ENCODE results near the gene MGST3. TPM values are rescaled to one million over a fixed set of nuclear protein-coding genes. Genes with fewer than 3 reads are reported as not detected.

MGST3 gene
- total and polyA plus RNA-seq, 2 experiments from 2014 or later = 84.5 to 262 TPM

- Histone ChIP-seq H3K79me2 (replicated peaks; ENCODE audit: insufficient read depth) (no peaks in the 10 kb centered on the region), H3K36me3 (ENCODE audit: insufficient read depth) (peaks cover 43% of the 10 kb centered on the region; the same call in 1 of the 2 replicates), H3K4me3 (no peak overlapping the region), H2AFZ (no peak overlapping the region), H4K20me1 (replicated peaks; ENCODE audit: insufficient read depth) (0 out of 2 replicates have a peak, but pooled peaks cover 4% of the 10 kb centered on the region), H3K4me2 (no peak overlapping the region), H3K27me3 (ENCODE audit: insufficient read depth) (no peaks in the 10 kb centered on the region), H3K9me2 (ENCODE audit: insufficient read depth) (no peaks in the 10 kb centered on the region), H3K4me1 (ENCODE audit: insufficient read depth) (0 out of 2 replicates have a peak, but pooled peaks cover 4% of the 10 kb centered on the region), H3F3A (replicated peaks; ENCODE audit: low read depth) (no peaks in the 10 kb centered on the region), H3K27ac (ENCODE audit: low read depth) (no peak overlapping the region)
- DNase-seq (ENCODE audit: low spot score) (no peak), ATAC-seq (no peak)
- Mint-ChIP-seq H3K9me3 (no peaks in the 10 kb centered on the region), H3K36me3 (ENCODE audit: low read depth) (peaks cover 73% of the 10 kb centered on the region), H3K27me3 (ENCODE audit: insufficient read depth, low read depth, poor library complexity) (no peaks in the 10 kb centered on the region), H3K4me3 (no peak overlapping the region), H3K27ac (no peak overlapping the region; the same call in 1 of the 2 replicates), H3K4me1 (no peaks in the 10 kb centered on the region; the same call in 2 of the 3 replicates)
- no peak for TF ChIP-seq EZH2phosphoT487 (IDR thresholded peaks at IDR 0.05; ENCODE audit: unreplicated experiment)
- TF ChIP-seq ZNF114 (CRISPR knock-in tag; IDR thresholded peaks at IDR 0.05) = no peak
- TF ChIP-seq REST (IDR thresholded peaks at IDR 0.05; ENCODE audit: unreplicated experiment) = no peak
- no peak for TF ChIP-seq JUNB (IDR thresholded peaks at IDR 0.05; ENCODE audit: unreplicated experiment)
- TF ChIP-seq CREB1 (CRISPR knock-in tag; IDR thresholded peaks at IDR 0.05; ENCODE audit: low read depth) = no peak
- no peak for TF ChIP-seq ETS1 (IDR thresholded peaks at IDR 0.05)
- TF ChIP-seq POLR2AphosphoS5 (IDR thresholded peaks at IDR 0.05; ENCODE audit: low read depth) = no peak
- no peak for TF ChIP-seq ZNF462 (CRISPR knock-in tag; IDR thresholded peaks at IDR 0.05)
- no peak for TF ChIP-seq EZH2 (IDR thresholded peaks at IDR 0.05; ENCODE audit: low read depth, unreplicated experiment)
- TF ChIP-seq ZNF331 (CRISPR knock-in tag; IDR thresholded peaks at IDR 0.05; ENCODE audit: low read depth) = no peak
- no peak for TF ChIP-seq CTCF (conservative IDR thresholded peaks at IDR 0.05; ENCODE audit: low read depth in 2 of 2)
- TF ChIP-seq NANOG (IDR thresholded peaks at IDR 0.05; ENCODE audit: borderline replicate concordance) = no peak
These were observed 35.3 kb downstream of the MGST3 start for GRCh38 chr1:165666152-165666825.
